CD4-positive, alpha-beta T cell (primary cell): ENCODE results near the gene TNIP2. TPM values are rescaled to one million over a fixed set of nuclear protein-coding genes. Genes with fewer than 3 reads are reported as not detected.

ENCODE experiments used
- ATAC-seq: fragments of 200-7000 bp; cut with Tn5 transposase; one replicate; pipeline ENCODE4 v1.10.0; 2022; ENCODE audit warnings: mild to moderate bottlenecking; ENCODE audit not compliant: poor library complexity
- CTCF ChIA-PET: fragments of 350-600 bp; sonication (Branson Sonifier 250); formaldehyde crosslinking; loops from one replicate; lab custom pipeline; 2021; ENCODE audit warnings: antibody characterized with exemption, inconsistent platforms; lab: Charles Lee
- POLR2A ChIA-PET: fragments of 350-600 bp; sonication (Branson Sonifier 250); formaldehyde crosslinking; loops from one replicate; lab custom pipeline; 2021; ENCODE audit warnings: antibody characterized with exemption, inconsistent platforms; lab: Charles Lee
- DNase-seq, 14 experiments: peaks; one replicate each; pipeline ENCODE4 v3.0.0-alpha.2; 2013 to 2020; ENCODE audit warnings: mixed read lengths in 2 of 14
- H3K27ac ChIP-seq, 2 donors: one replicate each; pipeline versions ENCODE4 v1.5.1 to v1.7.0; 2013; ENCODE audit warnings: low read length in 2 of 2, low read depth in 1 of 2, mild to moderate bottlenecking in 1 of 2
- H3K27me3 ChIP-seq, 2 experiments: 1 replicate in 1 of 2; 2 replicates in 1 of 2; pipeline versions ENCODE4 v1.6.1 to v1.7.0; 2013; ENCODE audit warnings: low read length in 2 of 2, control low read depth in 1 of 2, mild to moderate bottlenecking in 1 of 2, moderate library complexity in 1 of 2; ENCODE audit not compliant: insufficient read depth in 2 of 2, control insufficient read depth in 1 of 2
- H3K36me3 ChIP-seq: one replicate; pipeline ENCODE4 v1.6.1; 2013; ENCODE audit warnings: low read length, control low read depth; ENCODE audit not compliant: insufficient read depth
- H3K4me1 ChIP-seq: one replicate; pipeline ENCODE4 v1.6.1; 2013; ENCODE audit warnings: low read length, control low read depth; ENCODE audit not compliant: insufficient read depth
- H3K4me3 ChIP-seq: one replicate; pipeline ENCODE4 v1.5.1; 2013; ENCODE audit warnings: mild to moderate bottlenecking, low read length, moderate library complexity
- H3K9me3 ChIP-seq, 2 experiments: 1 replicate in 1 of 2; 2 replicates in 1 of 2; pipeline versions ENCODE4 v1.6.1 to v1.7.0; 2013; ENCODE audit warnings: low read length in 2 of 2, mild to moderate bottlenecking in 2 of 2, control low read depth in 1 of 2, moderate library complexity in 1 of 2; ENCODE audit not compliant: control insufficient read depth in 1 of 2, insufficient read depth in 1 of 2
- H3K27ac Mint-ChIP-seq: one replicate; pipeline ENCODE4 v1.8.0; 2020; ENCODE audit warnings: mixed read lengths
- H3K27me3 Mint-ChIP-seq: one replicate; pipeline ENCODE4 v1.8.0; 2021; ENCODE audit warnings: mixed read lengths
- H3K36me3 Mint-ChIP-seq: one replicate; pipeline ENCODE4 v1.8.0; 2021; ENCODE audit warnings: low read depth, mixed read lengths
- H3K4me1 Mint-ChIP-seq: one replicate; pipeline ENCODE4 v1.8.0; 2021; ENCODE audit warnings: low read depth, mixed read lengths
- H3K4me3 Mint-ChIP-seq: one replicate; pipeline ENCODE4 v1.8.0; 2020; ENCODE audit warnings: mild to moderate bottlenecking, mixed read lengths
- H3K9me3 Mint-ChIP-seq: one replicate; pipeline ENCODE4 v1.8.0; 2020; ENCODE audit warnings: mixed read lengths
- intact Hi-C, 2 experiments: fragments of 100-400 bp; cut with DNase I in 1 of 2; cut with micrococcal nuclease in 1 of 2; formaldehyde crosslinking; loops; one replicate each; pipeline versions ENCODE4 v1.15.1 to v1.9.0; 2023 to 2025; cut with DNase I, micrococcal nuclease
- total RNA-seq, 174 experiments: library from RNA in 2 of 174; stranded (reverse) in 2 of 174; gene quantifications; one replicate each; pipeline ENCODE4 v1.2.3 and lab custom pipeline; 2021 to 2026
- TF ChIP-seq, protein P1 (sequence below): fragments of 200-600 bp; IDR thresholded peaks from one replicate; pipeline ENCODE4 v1.8.0; 2022; ENCODE audit warnings: antibody characterized with exemption, mild to moderate bottlenecking

TNIP2 gene
- total RNA-seq, 2 experiments from 2014 or later: 43.8 to 49.1 TPM

DNA sequence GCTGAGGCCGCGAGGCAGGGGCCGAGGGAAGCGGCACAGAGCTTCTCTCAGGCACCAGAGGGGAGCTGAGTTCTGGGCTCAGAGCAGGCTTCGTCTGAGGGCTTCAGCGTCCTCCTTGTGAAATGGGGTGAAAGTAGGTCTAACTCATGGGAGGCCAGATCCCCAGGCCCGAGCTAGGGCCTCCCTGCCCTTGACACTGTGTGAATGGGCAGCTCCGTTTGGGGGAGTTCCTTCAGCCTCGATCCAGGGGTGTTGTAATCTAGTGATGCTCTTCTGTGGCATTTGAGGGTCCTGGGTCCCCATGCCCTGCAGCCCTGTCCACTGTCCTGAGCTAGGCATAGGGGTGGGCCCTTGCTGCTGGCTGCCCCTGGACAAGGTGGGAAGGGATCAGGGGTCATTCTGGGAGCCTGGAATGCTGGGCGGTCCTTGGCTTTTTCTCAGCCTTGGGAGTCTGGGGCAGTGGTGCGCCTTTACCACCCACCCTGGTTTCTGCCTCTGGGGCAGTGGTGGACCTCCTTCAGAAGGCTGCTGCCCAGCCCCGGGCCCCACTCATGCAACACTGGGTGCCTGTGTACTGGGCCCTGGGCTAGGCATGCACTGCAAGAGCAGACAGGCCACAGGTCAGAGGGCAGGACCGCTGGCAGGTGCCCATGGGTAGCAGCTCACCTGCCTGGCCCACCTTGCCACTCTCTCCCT, 40.9 kb upstream of the TNIP2 start:
- H3K27ac ChIP-seq: no peak overlapping the region
- peaks cover 89% of the 10 kb centered on the region for H3K4me1 ChIP-seq
- POLR2A ChIA-PET: interaction anchor here (1.6 to 5.0 kb wide), 3 partner anchors 14 to 41 kb away, joined by 6 to 58 read pairs (median 8); no protein-coding TSS in a partner anchor
- CTCF ChIA-PET: interaction anchor here (1.2 to 1.5 kb wide), 3 partner anchors 15 to 65 kb away, joined by 3 to 5 read pairs (median 4); no protein-coding TSS in a partner anchor
- Mint-ChIP-seq H3K27me3 (no peaks in the 10 kb centered on the region), H3K27ac (no peak overlapping the region), H3K4me3 (no peak overlapping the region), H3K9me3 (no peaks in the 10 kb centered on the region), H3K4me1 (peaks cover 54% of the 10 kb centered on the region), H3K36me3 (no peaks in the 10 kb centered on the region)
- no peaks in the 10 kb centered on the region for H3K27me3 ChIP-seq
- no peak overlapping the region for H3K4me3 ChIP-seq
- ATAC-seq (no peak), DNase-seq (peak in 1 of 14 experiments; percentile 30)
- H3K36me3 ChIP-seq: no peaks in the 10 kb centered on the region
- intact Hi-C loops: loop anchor here (5.0 to 10.0 kb wide), 2 partner anchors 40 to 48 kb away; partner anchors contain the start of gene ADD1 (in 1 of the 2)
- H3K9me3 ChIP-seq: no peaks in the 10 kb centered on the region
- TF ChIP-seq, protein P1, sequence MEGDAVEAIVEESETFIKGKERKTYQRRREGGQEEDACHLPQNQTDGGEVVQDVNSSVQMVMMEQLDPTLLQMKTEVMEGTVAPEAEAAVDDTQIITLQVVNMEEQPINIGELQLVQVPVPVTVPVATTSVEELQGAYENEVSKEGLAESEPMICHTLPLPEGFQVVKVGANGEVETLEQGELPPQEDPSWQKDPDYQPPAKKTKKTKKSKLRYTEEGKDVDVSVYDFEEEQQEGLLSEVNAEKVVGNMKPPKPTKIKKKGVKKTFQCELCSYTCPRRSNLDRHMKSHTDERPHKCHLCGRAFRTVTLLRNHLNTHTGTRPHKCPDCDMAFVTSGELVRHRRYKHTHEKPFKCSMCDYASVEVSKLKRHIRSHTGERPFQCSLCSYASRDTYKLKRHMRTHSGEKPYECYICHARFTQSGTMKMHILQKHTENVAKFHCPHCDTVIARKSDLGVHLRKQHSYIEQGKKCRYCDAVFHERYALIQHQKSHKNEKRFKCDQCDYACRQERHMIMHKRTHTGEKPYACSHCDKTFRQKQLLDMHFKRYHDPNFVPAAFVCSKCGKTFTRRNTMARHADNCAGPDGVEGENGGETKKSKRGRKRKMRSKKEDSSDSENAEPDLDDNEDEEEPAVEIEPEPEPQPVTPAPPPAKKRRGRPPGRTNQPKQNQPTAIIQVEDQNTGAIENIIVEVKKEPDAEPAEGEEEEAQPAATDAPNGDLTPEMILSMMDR: no peak

- H3K27ac ChIP-seq: no peak overlapping the region
- POLR2A ChIA-PET: interaction anchor here (5.0 kb wide), 1 partner anchor 15 kb away, joined by 58 read pairs; no protein-coding TSS in a partner anchor
- no peaks in the 10 kb centered on the region for H3K36me3 Mint-ChIP-seq
Measured at GRCh38 chr4:2795893-2796848, 40.0 kb upstream of the TNIP2 start.

More at GRCh38 chr4:2795893-2796848, 40.0 kb upstream of the TNIP2 start:
- Mint-ChIP-seq H3K9me3 (no peaks in the 10 kb centered on the region), H3K4me3 (no peak overlapping the region), H3K27me3 (no peaks in the 10 kb centered on the region), H3K27ac (no peak overlapping the region), H3K4me1 (peaks cover 48% of the 10 kb centered on the region)
- CTCF ChIA-PET: no interaction called here
- no peak overlapping the region for H3K4me3 ChIP-seq
- H3K9me3 ChIP-seq: no peaks in the 10 kb centered on the region
- DNase-seq (no peak), ATAC-seq (no peak)
- no peaks in the 10 kb centered on the region for H3K27me3 ChIP-seq
- TF ChIP-seq, protein P1: no peak
- peaks cover 89% of the 10 kb centered on the region for H3K4me1 ChIP-seq
- H3K36me3 ChIP-seq: no peaks in the 10 kb centered on the region
- intact Hi-C loops: loop anchor here (5.0 to 10.0 kb wide), 2 partner anchors 41 to 49 kb away; partner anchors contain the start of gene ADD1 (in 1 of the 2)
